SK-N-SH (cell line): ENCODE data around the gene FCAMR.

Experiments used
- RAD21 ChIP-seq: IDR thresholded peaks from 2 replicates; pipeline ENCODE4 v1.6.1; 2012; ENCODE audit warnings: mild to moderate bottlenecking, low read length
- REST ChIP-seq: IDR thresholded peaks from 2 replicates; pipeline ENCODE4 v1.6.1; 2012; ENCODE audit warnings: mild to moderate bottlenecking, low read depth, low read length, moderate library complexity
- USF2 ChIP-seq: fragments of 150-350 bp; IDR thresholded peaks from 2 replicates; pipeline ENCODE4 v1.6.1; 2017; ENCODE audit warnings: antibody characterized with exemption, low read length, low read depth, borderline replicate concordance

- TF ChIP-seq USF2 (no peak), RAD21 (no peak), REST (no peak)
Measured at GRCh38 chr1:206992790-206993189, 22.5 kb upstream of the FCAMR start.
